HT1080 (cell line): ENCODE data around the gene ACTL10. TPM values are rescaled to one million over a fixed set of nuclear protein-coding genes. Genes with fewer than 3 reads are reported as not detected.
A peak's percentile ranks its signal among the peaks of the same experiment; 100 is the strongest.
"Not testable (repeated sequence)": the region's sequence is repeated elsewhere in the genome, so short reads cannot be mapped to it uniquely, and the experiment has no call there.

Source experiments
- DNase-seq: peaks from one replicate; pipeline ENCODE4 v3.0.0-alpha.2; 2015; ENCODE audit warnings: low read depth
- polyA plus RNA-seq, 2 experiments: library from polyadenylated mRNA; depleted of rRNA; stranded (reverse); fragments of >200 nt; gene quantifications; 2 replicates each; pipeline ENCODE4 v1.2.3, GENCODE V29; 2015
- total RNA-seq: library from RNA; depleted of rRNA; stranded (reverse); fragments of >200 nt; shearing (Covaris generic); gene quantifications from 2 replicates; pipeline ENCODE4 v1.2.3, GENCODE V29; 2014; rRNA removed

ACTL10 gene
- total RNA-seq = 0.06 TPM in 1 of 2 replicates, not detected in the other
- 0.03 TPM in 1 of 2 replicates, not detected in the other for polyA plus RNA-seq (2015; cell fraction: cytosol; rRNA removed)
- not detected in 2 replicates for polyA plus RNA-seq (2015; cell fraction: nucleus; rRNA removed)

GRCh38 chr20:33666293-33667244 lies at the start of gene ACTL10:
Gene ACTL10 (plus strand): TSS chr20:33666943. CDS start chr20:33667498, 555 bp downstream.
- no peak for DNase-seq

DNA sequence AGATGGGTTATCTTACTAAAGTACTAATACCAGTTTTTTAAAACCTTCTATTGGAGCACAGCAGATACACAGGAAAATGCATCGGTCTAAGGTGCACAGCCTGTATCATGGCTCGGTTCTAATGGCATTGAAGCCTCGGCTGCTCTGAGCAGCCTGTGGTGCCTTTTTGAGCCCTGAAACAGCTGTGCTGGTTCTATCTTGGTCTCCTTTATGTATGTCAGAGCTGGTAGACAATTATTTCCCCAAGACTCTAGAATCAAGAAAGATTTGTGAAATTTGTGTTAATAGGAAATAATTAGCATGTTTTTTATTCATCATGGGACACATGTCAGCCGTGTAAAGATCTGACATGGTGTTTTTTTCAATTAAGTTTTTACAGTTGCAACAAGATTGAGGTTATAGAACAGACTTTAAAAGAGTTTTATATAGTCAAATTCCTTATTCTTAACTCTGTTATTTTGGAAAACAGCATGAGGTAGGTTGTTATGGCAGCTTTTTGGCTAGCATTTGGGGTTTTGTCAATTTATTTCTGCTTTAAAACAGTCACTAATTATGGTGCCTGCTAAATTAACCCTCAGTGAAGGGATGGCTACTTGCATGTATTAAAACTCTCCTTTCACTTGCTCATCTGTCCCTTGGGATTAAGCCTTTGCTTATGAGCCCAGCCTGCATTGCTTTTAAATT lies 44.9 kb upstream of the ACTL10 start:
- DNase-seq = no peak

- no peak for DNase-seq
Observed at GRCh38 chr20:33622705-33623365, 43.9 kb upstream of the ACTL10 start.

DNA sequence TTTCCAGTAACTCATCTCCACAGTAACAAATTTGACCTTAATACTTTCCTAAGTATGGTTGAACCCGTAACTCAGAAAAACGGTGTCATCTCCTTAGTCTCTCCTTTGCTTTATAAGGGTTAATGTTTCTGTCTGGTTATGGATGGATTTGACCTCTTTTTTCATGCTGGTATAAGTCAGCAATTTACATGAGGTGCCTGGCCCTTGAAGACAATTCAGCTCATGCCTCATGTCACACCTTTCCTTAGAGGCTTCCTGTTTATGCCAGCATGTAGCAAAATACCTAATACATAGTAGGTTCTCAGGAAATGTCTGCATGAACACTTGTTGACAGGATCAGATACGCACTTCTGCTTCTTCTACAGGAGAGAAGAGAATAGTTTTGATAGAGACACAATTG lies 42.3 kb upstream of the ACTL10 start:
- no peak for DNase-seq

DNA sequence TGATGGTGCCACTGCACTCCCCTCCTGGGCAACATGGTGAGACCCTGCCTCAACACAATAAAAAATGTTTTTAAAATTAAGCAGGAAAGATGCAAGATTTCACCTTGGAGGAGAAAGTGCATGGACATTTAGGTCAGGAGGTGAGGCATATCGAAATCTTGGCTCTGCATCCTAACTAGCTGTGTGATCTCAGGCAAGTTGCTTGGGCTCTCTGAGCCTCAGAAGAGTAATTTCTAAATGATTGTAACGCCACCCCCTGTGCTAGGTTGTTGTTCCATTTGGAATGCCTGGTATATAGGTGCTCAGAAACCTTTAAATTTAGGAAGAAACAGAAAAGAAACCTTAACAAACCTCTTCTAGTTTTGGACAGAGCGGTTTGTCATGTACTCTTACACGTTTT lies 40.6 kb upstream of the ACTL10 start:
- DNase-seq = no peak

DNA sequence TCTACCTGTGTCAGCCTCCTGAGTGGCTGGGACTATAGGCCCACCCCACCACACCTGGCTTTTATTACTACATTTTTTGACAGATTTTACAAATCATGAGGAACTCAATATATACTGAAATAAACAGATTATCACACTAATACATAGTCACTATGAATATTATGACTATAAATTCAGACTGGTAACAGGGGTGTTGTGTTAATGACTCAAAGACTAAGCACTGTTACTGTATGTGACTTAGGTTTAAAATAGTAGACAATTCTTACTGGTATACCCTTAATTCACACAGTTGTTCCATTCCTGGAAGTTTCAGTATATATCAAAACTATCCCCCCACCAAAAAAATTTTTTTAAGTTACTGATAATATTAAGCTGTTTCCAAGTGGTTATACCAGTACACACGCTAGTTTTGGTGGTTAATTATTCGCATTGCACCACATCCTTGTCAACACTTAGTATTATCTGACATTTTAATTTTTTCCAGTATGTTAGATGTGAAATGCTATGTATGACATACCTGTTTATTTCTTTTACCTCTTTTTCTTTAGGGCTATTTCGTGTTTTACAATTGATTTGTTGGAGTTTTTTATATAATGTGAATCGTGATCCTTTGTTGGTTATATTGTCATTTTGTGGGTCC lies 39.0 kb upstream of the ACTL10 start:
- no peak for DNase-seq

DNA sequence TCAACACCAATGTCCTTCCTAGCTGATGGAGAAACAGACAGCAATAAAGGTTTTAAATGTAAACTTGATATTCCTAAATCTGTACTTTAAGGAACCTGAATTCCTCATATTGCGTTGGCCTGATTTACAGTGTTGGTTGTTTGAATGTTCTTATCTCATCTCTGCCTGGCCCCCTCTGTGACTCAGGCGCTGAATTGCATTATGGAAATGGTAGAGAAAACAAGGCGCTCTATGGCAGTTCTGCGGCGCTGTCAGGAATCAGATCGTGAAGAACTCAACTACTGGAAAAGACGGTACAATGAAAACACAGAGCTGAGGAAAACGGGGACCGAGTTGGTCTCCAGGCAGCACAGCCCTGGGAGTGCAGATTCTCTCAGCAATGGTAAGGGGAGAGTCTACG lies 37.2 kb upstream of the ACTL10 start:
- DNase-seq = no peak

DNA sequence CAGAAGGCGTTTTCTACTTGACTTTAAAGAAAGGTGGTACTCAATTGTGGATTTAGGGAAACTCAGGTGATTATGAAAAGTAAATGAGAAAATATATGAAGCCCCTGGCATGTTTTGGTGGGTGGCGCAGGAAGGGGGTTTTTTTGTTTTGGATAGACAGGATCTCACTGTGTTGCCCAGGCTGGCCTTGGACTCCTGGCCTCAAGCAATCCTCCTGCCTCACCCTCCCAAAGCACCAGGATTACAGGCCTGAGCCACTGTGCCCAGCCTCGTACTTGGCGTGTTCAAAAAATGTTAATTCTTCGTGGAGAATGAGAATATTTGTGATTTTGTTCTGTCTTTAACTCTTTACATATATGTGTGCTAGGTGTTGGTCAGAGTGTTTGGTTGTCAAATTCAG lies 36.8 kb upstream of the ACTL10 start:
- DNase-seq = no peak

DNA sequence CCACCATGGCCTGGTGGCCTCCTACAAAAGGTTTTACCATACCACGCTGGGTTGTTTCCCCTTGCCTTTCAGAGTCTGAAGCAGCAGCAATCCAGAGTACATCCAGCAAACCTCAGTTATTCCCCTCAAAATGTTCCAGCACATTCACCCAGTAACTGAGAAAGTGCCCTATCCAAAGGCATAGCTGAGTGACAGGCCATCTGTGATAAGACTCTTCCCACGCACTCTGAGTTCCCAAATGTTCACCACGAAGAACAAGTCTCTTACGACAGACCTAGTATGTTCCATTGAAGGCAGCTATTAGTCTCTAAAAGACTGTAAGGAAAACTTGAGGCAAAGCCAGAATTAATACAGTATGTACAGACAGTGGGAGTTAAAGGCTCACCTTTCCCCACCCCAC lies 36.2 kb upstream of the ACTL10 start:
- DNase-seq = no peak

DNA sequence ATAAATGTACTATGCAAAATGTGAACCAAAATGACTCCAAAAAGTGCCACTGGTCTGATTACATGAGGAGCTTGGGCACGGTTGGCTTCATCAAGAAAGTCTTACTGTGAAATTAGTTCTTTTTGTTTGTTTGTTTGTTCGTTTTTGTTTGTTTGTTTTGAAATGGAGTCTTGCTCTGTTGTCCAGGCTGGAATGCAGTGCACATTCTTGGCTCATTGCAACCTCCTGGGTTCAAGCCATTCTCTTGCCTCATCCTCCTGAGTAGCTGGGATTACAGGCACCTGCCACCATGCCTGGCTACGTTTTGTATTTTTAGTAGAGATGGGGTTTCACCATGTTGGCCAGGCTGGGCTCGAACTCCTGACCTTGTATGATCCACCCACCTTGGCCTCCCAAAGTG lies 34.8 kb upstream of the ACTL10 start:
- not testable (repeated sequence) for DNase-seq

DNA sequence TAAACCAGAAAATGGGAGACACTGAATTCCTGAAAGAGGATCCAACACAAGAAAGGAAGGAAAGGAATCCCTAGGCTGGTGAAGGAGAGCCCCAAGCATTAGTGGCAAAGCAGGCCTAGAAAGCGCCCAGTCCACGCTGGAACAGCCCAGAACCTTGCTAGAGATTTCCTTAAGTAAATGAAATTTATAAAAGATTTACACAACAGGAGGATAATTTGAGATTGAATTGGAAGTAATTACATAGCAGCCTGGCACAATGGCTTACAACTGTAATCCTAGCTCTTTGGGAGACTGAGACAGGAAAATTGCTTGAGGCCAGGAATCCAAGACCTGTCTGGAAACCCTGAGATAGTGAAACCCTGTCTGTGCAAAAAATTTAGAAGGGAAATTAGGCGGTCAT lies 31.4 kb upstream of the ACTL10 start:
- no peak for DNase-seq

DNA sequence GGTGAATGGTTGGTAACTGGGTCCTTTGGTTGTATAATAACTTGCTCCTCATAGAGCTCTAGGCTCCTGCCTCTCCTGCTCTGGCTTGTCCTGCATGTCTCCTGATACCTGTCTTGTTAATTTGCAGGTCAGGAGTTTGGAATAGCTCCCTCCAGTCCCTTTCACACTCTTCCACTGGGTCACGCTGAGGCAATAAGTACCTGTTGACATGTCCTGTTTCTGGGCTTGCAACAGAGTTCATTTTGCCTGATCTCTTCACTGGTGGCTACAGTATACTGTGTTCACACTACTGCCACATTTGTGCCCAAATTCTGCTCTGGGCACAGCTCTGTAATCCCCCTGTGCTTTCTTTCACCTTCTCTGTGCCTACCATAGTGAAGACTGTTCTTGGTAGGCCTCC lies 30.0 kb upstream of the ACTL10 start:
- no peak for DNase-seq

- no peak for DNase-seq
Observed at GRCh38 chr20:33640287-33640686, 26.5 kb upstream of the ACTL10 start.

- no peak for DNase-seq
Observed at GRCh38 chr20:33644313-33645071, 22.3 kb upstream of the ACTL10 start.

GRCh38 chr20:33645072-33645358 lies 21.7 kb upstream of the ACTL10 start:
- DNase-seq = no peak

GRCh38 chr20:33645396-33645795 lies 21.3 kb upstream of the ACTL10 start:
- DNase-seq = no peak

- no peak for DNase-seq
Observed at GRCh38 chr20:33646191-33646590, 20.6 kb upstream of the ACTL10 start.

DNA sequence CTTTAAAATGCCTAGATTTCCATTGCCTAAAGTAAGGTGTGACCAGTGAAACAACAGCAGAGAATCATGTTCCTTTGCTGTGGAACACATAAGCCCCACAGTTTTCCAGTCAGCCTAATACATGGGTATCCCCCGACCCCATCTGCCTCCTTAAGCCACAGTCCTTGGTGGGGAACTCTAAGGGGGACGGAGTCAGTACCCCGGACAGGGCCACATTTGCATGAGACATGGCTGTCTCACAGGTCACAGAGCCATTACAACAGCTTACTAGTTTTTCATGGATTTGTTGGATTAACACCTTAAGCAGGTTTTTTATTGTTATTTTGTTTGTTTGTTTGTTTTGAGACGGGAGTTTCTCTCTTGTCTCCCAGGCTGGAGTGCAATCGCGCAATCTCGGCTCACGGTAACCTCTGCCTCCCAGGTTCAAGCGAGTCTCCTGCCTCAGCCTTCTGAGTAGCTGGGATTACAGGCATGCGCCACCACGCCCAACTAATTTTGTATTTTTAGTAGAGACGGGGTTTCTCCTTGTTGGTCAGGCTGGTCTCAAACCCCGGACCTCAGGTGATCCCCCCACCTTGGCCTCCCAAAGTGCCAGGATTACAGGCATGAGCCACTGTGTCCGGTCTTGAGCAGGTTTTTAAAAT lies 19.7 kb upstream of the ACTL10 start:
- not testable (repeated sequence) for DNase-seq

- peak; percentile 34 for DNase-seq
Observed at GRCh38 chr20:33647603-33648395, 18.9 kb upstream of the ACTL10 start.
